ENCODE data around the gene TOP2B. TPM values are rescaled to one million over a fixed set of nuclear protein-coding genes. Genes with fewer than 3 reads are reported as not detected.

The TOP2B gene
- polyA plus RNA-seq, 1 donor (not counting 4 experiments of a cell fraction or from before 2014, with no cell fraction given), result 71.8 TPM

- no peak overlapping the region for H2AFZ ChIP-seq (ENCODE audit: control insufficient read depth, low read length)
- dilution Hi-C loops (cut with MboI; ENCODE audit: extremely low pct_ligation_motif_present, low sequenced_read_pairs), result no loop called here
These were observed 53.9 kb downstream of the TOP2B start for GRCh38 chr3:25610779-25611178.

GRCh38 chr3:25610167-25610566, 54.5 kb downstream of the TOP2B start:
- no peak overlapping the region for H2AFZ ChIP-seq (ENCODE audit: control insufficient read depth, low read length)
- no peak for FAIRE-seq

More at GRCh38 chr3:25610779-25611178, 53.9 kb downstream of the TOP2B start:
- Histone ChIP-seq H3K9me1 (ENCODE audit: control insufficient read depth, extremely low read depth, insufficient read depth, low read length) (no peaks in the 10 kb centered on the region), H3K4me1 (ENCODE audit: control insufficient read depth, extremely low read depth, insufficient read depth, low read length) (no peaks in the 10 kb centered on the region), H3K9ac (ENCODE audit: control insufficient read depth, extremely low read depth, insufficient read depth, low read length) (no peak overlapping the region), H4K20me1 (ENCODE audit: control insufficient read depth, extremely low read depth, insufficient read depth, low read length) (no peaks in the 10 kb centered on the region), H3K27me3 (ENCODE audit: control insufficient read depth, extremely low read depth, insufficient read depth, low read length) (no peaks in the 10 kb centered on the region), H3K36me3 (ENCODE audit: control insufficient read depth in 2 of 2, extremely low read depth in 1 of 2, insufficient read depth in 2 of 2, low read length in 2 of 2) (peaks cover 4 to 6% of the 10 kb centered on the region in 2 experiments), H3K27ac (ENCODE audit: control insufficient read depth, insufficient read depth, low read length) (no peak overlapping the region), H3K4me2 (ENCODE audit: control insufficient read depth, extremely low read depth, insufficient read depth, low read depth, low read length) (no peak overlapping the region), H3K79me2 (ENCODE audit: control insufficient read depth, insufficient read depth, low read length) (no peaks in the 10 kb centered on the region), H3K9me3 (ENCODE audit: control insufficient read depth, low read depth, low read length) (no peaks in the 10 kb centered on the region), H3K4me3 (ENCODE audit: control insufficient read depth in 2 of 3, extremely low read depth in 1 of 3, insufficient read depth in 2 of 3, low read depth in 1 of 3, low read length in 3 of 3) (no peak overlapping the region)
- DNase-seq (ENCODE audit: low read depth, low spot score) (no peak), FAIRE-seq (no peak)
- TF ChIP-seq EZH2 (IDR thresholded peaks at IDR 0.05; ENCODE audit: low read length), result no peak
- TF ChIP-seq, protein P1, sequence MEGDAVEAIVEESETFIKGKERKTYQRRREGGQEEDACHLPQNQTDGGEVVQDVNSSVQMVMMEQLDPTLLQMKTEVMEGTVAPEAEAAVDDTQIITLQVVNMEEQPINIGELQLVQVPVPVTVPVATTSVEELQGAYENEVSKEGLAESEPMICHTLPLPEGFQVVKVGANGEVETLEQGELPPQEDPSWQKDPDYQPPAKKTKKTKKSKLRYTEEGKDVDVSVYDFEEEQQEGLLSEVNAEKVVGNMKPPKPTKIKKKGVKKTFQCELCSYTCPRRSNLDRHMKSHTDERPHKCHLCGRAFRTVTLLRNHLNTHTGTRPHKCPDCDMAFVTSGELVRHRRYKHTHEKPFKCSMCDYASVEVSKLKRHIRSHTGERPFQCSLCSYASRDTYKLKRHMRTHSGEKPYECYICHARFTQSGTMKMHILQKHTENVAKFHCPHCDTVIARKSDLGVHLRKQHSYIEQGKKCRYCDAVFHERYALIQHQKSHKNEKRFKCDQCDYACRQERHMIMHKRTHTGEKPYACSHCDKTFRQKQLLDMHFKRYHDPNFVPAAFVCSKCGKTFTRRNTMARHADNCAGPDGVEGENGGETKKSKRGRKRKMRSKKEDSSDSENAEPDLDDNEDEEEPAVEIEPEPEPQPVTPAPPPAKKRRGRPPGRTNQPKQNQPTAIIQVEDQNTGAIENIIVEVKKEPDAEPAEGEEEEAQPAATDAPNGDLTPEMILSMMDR (optimal IDR thresholded peaks at IDR 0.05 in 1 of 3, IDR thresholded peaks at IDR 0.05 in 1 of 3, conservative IDR thresholded peaks at IDR 0.05 in 1 of 3; ENCODE audit: extremely low read depth in 1 of 3, insufficient read depth in 2 of 3, low read length in 3 of 3), result no peak

More at GRCh38 chr3:25610167-25610566, 54.5 kb downstream of the TOP2B start:
- Histone ChIP-seq H3K36me3 (ENCODE audit: control insufficient read depth in 2 of 2, extremely low read depth in 1 of 2, insufficient read depth in 2 of 2, low read length in 2 of 2) (peaks cover 4 to 6% of the 10 kb centered on the region in 2 experiments), H3K9ac (ENCODE audit: control insufficient read depth, extremely low read depth, insufficient read depth, low read length) (no peak overlapping the region), H3K4me2 (ENCODE audit: control insufficient read depth, extremely low read depth, insufficient read depth, low read depth, low read length) (no peak overlapping the region), H4K20me1 (ENCODE audit: control insufficient read depth, extremely low read depth, insufficient read depth, low read length) (no peaks in the 10 kb centered on the region), H3K4me3 (ENCODE audit: control insufficient read depth in 2 of 3, extremely low read depth in 1 of 3, insufficient read depth in 2 of 3, low read depth in 1 of 3, low read length in 3 of 3) (no peak overlapping the region), H3K27ac (ENCODE audit: control insufficient read depth, insufficient read depth, low read length) (no peak overlapping the region), H3K4me1 (ENCODE audit: control insufficient read depth, extremely low read depth, insufficient read depth, low read length) (no peaks in the 10 kb centered on the region), H3K9me3 (ENCODE audit: control insufficient read depth, low read depth, low read length) (no peaks in the 10 kb centered on the region), H3K27me3 (ENCODE audit: control insufficient read depth, extremely low read depth, insufficient read depth, low read length) (no peaks in the 10 kb centered on the region), H3K79me2 (ENCODE audit: control insufficient read depth, insufficient read depth, low read length) (no peaks in the 10 kb centered on the region), H3K9me1 (ENCODE audit: control insufficient read depth, extremely low read depth, insufficient read depth, low read length) (no peaks in the 10 kb centered on the region)
- dilution Hi-C loops (cut with MboI; ENCODE audit: extremely low pct_ligation_motif_present, low sequenced_read_pairs), result no loop called here
- DNase-seq (ENCODE audit: low read depth, low spot score), result no peak
- TF ChIP-seq, protein P1 (optimal IDR thresholded peaks at IDR 0.05 in 1 of 3, IDR thresholded peaks at IDR 0.05 in 1 of 3, conservative IDR thresholded peaks at IDR 0.05 in 1 of 3; ENCODE audit: extremely low read depth in 1 of 3, insufficient read depth in 2 of 3, low read length in 3 of 3), result no peak
- no peak for TF ChIP-seq EZH2 (IDR thresholded peaks at IDR 0.05; ENCODE audit: low read length)
